GM12878 (cell line): ENCODE data around the gene PRDX3. TPM values are rescaled to one million over a fixed set of nuclear protein-coding genes. Genes with fewer than 3 reads are reported as not detected.

Experiments used
- ATF7 ChIP-seq: fragments of 450-650 bp; IDR thresholded peaks from 2 replicates; pipeline ENCODE4 v1.6.1; 2016; ENCODE audit warnings: low read depth, mild to moderate bottlenecking
- BACH1 ChIP-seq: fragments of 450-650 bp; IDR thresholded peaks from 2 replicates; pipeline ENCODE4 v1.6.1; 2017; ENCODE audit warnings: mild to moderate bottlenecking, borderline replicate concordance
- CBFB ChIP-seq: IDR thresholded peaks from 2 replicates; pipeline ENCODE4 v1.6.1; 2016; ENCODE audit warnings: antibody characterized with exemption, low read depth
- CHD1 ChIP-seq: IDR thresholded peaks from 2 replicates; pipeline ENCODE4 v1.6.1; 2012; ENCODE audit warnings: low read depth, low read length, improper control_type of control experiment
- CUX1 ChIP-seq: IDR thresholded peaks from 2 replicates; pipeline ENCODE4 v1.6.1; 2012; ENCODE audit warnings: improper control_type of control experiment, low read depth, low read length; ENCODE audit not compliant: insufficient replicate concordance
- DPF2 ChIP-seq: fragments of 450-650 bp; IDR thresholded peaks from 2 replicates; pipeline ENCODE4 v1.6.1; 2017; ENCODE audit warnings: mild to moderate bottlenecking
- ETV6 ChIP-seq, 2 experiments: fragments of 450-650 bp in 1 of 2; IDR thresholded peaks in 1 of 2; conservative IDR thresholded peaks in 1 of 2; 2 replicates each; pipeline ENCODE4 v1.6.1; 2014; ENCODE audit warnings: antibody characterized with exemption in 1 of 2, borderline replicate concordance in 1 of 2, low read depth in 1 of 2, mild to moderate bottlenecking in 1 of 2, moderate library complexity in 1 of 2
- FOXM1 ChIP-seq: IDR thresholded peaks from 2 replicates; pipeline ENCODE4 v1.6.1; 2012; ENCODE audit warnings: low read depth, mild to moderate bottlenecking, inconsistent platforms, low read length, moderate library complexity
- GATAD2B ChIP-seq: fragments of 450-650 bp; conservative IDR thresholded peaks from 2 replicates; pipeline ENCODE4 v1.6.1; 2017; ENCODE audit warnings: low read depth, mild to moderate bottlenecking, moderate library complexity
- HDAC2 ChIP-seq: fragments of 200-600 bp; sonication (generic); IDR thresholded peaks from 2 replicates; pipeline ENCODE4 v1.6.1; 2017
- MTA2 ChIP-seq: fragments of 450-650 bp; IDR thresholded peaks from 2 replicates; pipeline ENCODE4 v1.6.1; 2016; ENCODE audit warnings: low read depth, mild to moderate bottlenecking, moderate library complexity
- MXI1 ChIP-seq: fragments of 150-350 bp; IDR thresholded peaks from 2 replicates; pipeline ENCODE4 v1.6.1; 2011; ENCODE audit warnings: low read depth, mild to moderate bottlenecking, inconsistent platforms, low read length, improper control_type of control experiment
- RELB ChIP-seq: fragments of 450-650 bp; IDR thresholded peaks from 2 replicates; pipeline ENCODE4 v1.6.1; 2017; ENCODE audit warnings: low read depth, mild to moderate bottlenecking, moderate library complexity
- SIN3A ChIP-seq: IDR thresholded peaks from 2 replicates; pipeline ENCODE4 v1.6.1; 2012; ENCODE audit warnings: low read depth, low read length, improper control_type of control experiment
- STAT1 ChIP-seq: fragments of 450-650 bp; conservative IDR thresholded peaks from 2 replicates; pipeline ENCODE4 v1.6.1; 2014; ENCODE audit warnings: antibody characterized with exemption, mild to moderate bottlenecking
- STAT3 ChIP-seq: IDR thresholded peaks from 2 replicates; pipeline ENCODE4 v1.6.1; 2011; ENCODE audit warnings: low read depth, low read length, improper control_type of control experiment
- ZNF622 ChIP-seq: fragments of 450-650 bp; IDR thresholded peaks from 2 replicates; pipeline ENCODE4 v1.6.1; 2017; ENCODE audit warnings: mild to moderate bottlenecking, inconsistent platforms
- polyA plus RNA-seq, 11 experiments: library from polyadenylated mRNA; depleted of rRNA in 4 of 11; unstranded in 6 of 11; stranded (reverse) in 5 of 11; fragments of >200 nt; fragmentation: Nextera tagmentation in 4 of 11; fragmentation: Illumina TruSeq in 1 of 11; extraction: Ambion mirVana in 4 of 11; extraction: Trizol in 1 of 11; gene quantifications; 1 replicate in 1 of 11; 2 replicates in 10 of 11; pipeline versions ENCODE4 v1.2.1 to v1.2.3, GENCODE V29; 2011 to 2016; ENCODE audit warnings: inconsistent platforms in 2 of 11, missing spikeins in 2 of 11, low read depth in 1 of 11
- total RNA-seq, 4 experiments: library from RNA; depleted of rRNA in 3 of 4; stranded (reverse); fragments of >200 nt in 3 of 4; fragmentation: Illumina TruSeq in 1 of 4; extraction: Trizol in 1 of 4; gene quantifications; 2 replicates each; pipeline versions ENCODE4 v1.2.1 to v1.2.3, GENCODE V29; 2013 to 2021
- TF ChIP-seq, protein P1 (sequence below): fragments of 450-650 bp; IDR thresholded peaks from 2 replicates; pipeline ENCODE4 v1.6.1; 2017; ENCODE audit warnings: mild to moderate bottlenecking, low read depth, inconsistent platforms; ENCODE audit not compliant: poor library complexity, severe bottlenecking
- TF ChIP-seq, protein P2 (sequence below): fragments of 450-650 bp; IDR thresholded peaks from 2 replicates; pipeline ENCODE4 v1.6.1; 2016; ENCODE audit warnings: mild to moderate bottlenecking
- TF ChIP-seq, protein P3 (sequence below): fragments of 450-650 bp; IDR thresholded peaks from 2 replicates; pipeline ENCODE4 v1.6.1; 2016; ENCODE audit warnings: mild to moderate bottlenecking

Gene PRDX3
- total and polyA plus RNA-seq, 10 of the 15 experiments (the other 5 are each of a cell fraction or from before 2014, with no cell fraction given) = 195 to 1,431 (median 398) TPM

DNA sequence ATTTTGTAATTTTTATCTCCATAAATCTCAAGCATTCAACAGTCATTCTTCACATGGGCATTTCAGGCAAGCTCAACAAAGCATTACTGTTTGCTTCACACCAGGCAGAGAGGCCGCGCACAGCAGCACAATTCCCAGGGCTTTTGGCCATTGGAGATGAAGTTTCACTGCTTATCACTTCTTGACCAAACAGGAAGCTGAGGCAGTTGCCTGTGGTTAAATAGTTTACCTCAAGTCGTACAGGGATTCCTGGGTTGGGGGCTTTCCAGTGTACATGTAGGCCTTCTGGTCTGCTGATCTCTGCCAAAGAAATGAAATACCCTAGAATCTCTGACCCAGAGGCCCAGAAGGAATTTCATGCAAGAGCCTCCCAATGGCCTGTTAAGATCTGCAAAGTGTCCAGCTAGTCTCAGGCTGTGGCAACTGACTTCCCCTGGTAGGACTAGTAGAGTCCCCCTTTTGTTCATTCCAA is 11.2 kb upstream of the PRDX3 start (continued):
- TF ChIP-seq CBFB = peak; percentile 74; the same call in 1 of the 2 replicates
- no peak for TF ChIP-seq CUX1
- TF ChIP-seq ATF7 = no peak
- TF ChIP-seq CHD1 = no peak
- TF ChIP-seq FOXM1 = no peak; the same call in 1 of the 2 replicates
- peak in 1 of 2 experiments; percentile 54; a peak in 1 of 4 replicates for TF ChIP-seq ETV6 (conservative IDR thresholded peaks at IDR 0.05 in 1 of 2, IDR thresholded peaks at IDR 0.05 in 1 of 2; ENCODE audit: borderline replicate concordance in 1 of 2, low read depth in 1 of 2)
- TF ChIP-seq GATAD2B = 0 out of 2 replicates have a peak, but pooled peaks have one; percentile 28
- TF ChIP-seq, protein P1, sequence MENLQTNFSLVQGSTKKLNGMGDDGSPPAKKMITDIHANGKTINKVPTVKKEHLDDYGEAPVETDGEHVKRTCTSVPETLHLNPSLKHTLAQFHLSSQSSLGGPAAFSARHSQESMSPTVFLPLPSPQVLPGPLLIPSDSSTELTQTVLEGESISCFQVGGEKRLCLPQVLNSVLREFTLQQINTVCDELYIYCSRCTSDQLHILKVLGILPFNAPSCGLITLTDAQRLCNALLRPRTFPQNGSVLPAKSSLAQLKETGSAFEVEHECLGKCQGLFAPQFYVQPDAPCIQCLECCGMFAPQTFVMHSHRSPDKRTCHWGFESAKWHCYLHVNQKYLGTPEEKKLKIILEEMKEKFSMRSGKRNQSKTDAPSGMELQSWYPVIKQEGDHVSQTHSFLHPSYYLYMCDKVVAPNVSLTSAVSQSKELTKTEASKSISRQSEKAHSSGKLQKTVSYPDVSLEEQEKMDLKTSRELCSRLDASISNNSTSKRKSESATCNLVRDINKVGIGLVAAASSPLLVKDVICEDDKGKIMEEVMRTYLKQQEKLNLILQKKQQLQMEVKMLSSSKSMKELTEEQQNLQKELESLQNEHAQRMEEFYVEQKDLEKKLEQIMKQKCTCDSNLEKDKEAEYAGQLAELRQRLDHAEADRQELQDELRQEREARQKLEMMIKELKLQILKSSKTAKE = no peak
- TF ChIP-seq, protein P2, sequence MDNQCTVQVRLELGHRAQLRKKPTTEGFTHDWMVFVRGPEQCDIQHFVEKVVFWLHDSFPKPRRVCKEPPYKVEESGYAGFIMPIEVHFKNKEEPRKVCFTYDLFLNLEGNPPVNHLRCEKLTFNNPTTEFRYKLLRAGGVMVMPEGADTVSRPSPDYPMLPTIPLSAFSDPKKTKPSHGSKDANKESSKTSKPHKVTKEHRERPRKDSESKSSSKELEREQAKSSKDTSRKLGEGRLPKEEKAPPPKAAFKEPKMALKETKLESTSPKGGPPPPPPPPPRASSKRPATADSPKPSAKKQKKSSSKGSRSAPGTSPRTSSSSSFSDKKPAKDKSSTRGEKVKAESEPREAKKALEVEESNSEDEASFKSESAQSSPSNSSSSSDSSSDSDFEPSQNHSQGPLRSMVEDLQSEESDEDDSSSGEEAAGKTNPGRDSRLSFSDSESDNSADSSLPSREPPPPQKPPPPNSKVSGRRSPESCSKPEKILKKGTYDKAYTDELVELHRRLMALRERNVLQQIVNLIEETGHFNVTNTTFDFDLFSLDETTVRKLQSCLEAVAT = peak; percentile 48; the same call in 1 of the 2 replicates
- TF ChIP-seq ZNF622 = no peak
- TF ChIP-seq SIN3A = no peak
- TF ChIP-seq STAT1 = no peak
- no peak for TF ChIP-seq STAT3
- peak; percentile 56 for TF ChIP-seq MTA2
- peak; percentile 47 for TF ChIP-seq DPF2
- TF ChIP-seq, protein P3, sequence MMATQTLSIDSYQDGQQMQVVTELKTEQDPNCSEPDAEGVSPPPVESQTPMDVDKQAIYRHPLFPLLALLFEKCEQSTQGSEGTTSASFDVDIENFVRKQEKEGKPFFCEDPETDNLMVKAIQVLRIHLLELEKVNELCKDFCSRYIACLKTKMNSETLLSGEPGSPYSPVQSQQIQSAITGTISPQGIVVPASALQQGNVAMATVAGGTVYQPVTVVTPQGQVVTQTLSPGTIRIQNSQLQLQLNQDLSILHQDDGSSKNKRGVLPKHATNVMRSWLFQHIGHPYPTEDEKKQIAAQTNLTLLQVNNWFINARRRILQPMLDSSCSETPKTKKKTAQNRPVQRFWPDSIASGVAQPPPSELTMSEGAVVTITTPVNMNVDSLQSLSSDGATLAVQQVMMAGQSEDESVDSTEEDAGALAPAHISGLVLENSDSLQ = no peak
- no peak for TF ChIP-seq BACH1
- TF ChIP-seq HDAC2 = no peak
- no peak for TF ChIP-seq MXI1
- TF ChIP-seq RELB = peak; percentile 85
